Bronchial epithelial cell (primary cell): Measurements from ENCODE around the gene AHR. TPM values are rescaled to one million over a fixed set of nuclear protein-coding genes. Genes with fewer than 3 reads are reported as not detected.

Experiments
- DNase-seq: peaks from one replicate; pipeline ENCODE4 v3.0.0-alpha.2; 2010; ENCODE audit warnings: low read depth
- FAIRE-seq: peaks from 2 replicates; lab custom pipeline; 2011; peaks lifted over from hg19 to GRCh38; lab: Jason Lieb, UNC
- H3K27me3 ChIP-seq: 2 replicates; pipeline ENCODE4 v1.5.1; 2011; ENCODE audit warnings: low read length; ENCODE audit not compliant: control insufficient read depth, insufficient read depth
- H3K36me3 ChIP-seq: 2 replicates; pipeline ENCODE4 v1.5.1; 2011; ENCODE audit warnings: low read length; ENCODE audit not compliant: control insufficient read depth, insufficient read depth
- H3K4me3 ChIP-seq: 2 replicates; pipeline ENCODE4 v1.5.1; 2011; ENCODE audit warnings: mild to moderate bottlenecking, low read depth, low read length, control low read depth
- CTCF ChIP-seq: IDR thresholded peaks from 2 replicates; pipeline ENCODE4 v1.5.1; 2011; ENCODE audit warnings: mild to moderate bottlenecking, moderate library complexity, low read length, control low read depth, inconsistent platforms; ENCODE audit not compliant: insufficient read depth, severe bottlenecking
- total RNA-seq: library from RNA; depleted of rRNA; stranded (reverse); fragments of >200 nt; gene quantifications from 2 replicates; pipeline ENCODE4 v1.2.1, GENCODE V29; 2014

AHR gene
- total RNA-seq, 1 donor from 2014 or later, result 85.6 TPM

GRCh38 chr7:17300437-17300836 is 2.0 kb downstream of the AHR start:
- H3K36me3 ChIP-seq, result no peaks in the 10 kb centered on the region
- H3K27me3 ChIP-seq, result no peaks in the 10 kb centered on the region
- peak overlapping the region; percentile 97 for H3K4me3 ChIP-seq
- no peak for FAIRE-seq
- DNase-seq, result no peak
- TF ChIP-seq CTCF, result no peak

- peak; percentile 58 for DNase-seq
- no peak for FAIRE-seq
- Histone ChIP-seq H3K36me3 (no peaks in the 10 kb centered on the region), H3K4me3 (peak overlapping the region; percentile 97), H3K27me3 (no peaks in the 10 kb centered on the region)
- peak; percentile 18 for TF ChIP-seq CTCF
Measured at GRCh38 chr7:17301471-17302456, 3.3 kb downstream of the AHR start.

GRCh38 chr7:17302575-17303142 is 4.2 kb downstream of the AHR start:
- Histone ChIP-seq H3K36me3 (no peaks in the 10 kb centered on the region), H3K4me3 (peak overlapping the region; percentile 97), H3K27me3 (no peaks in the 10 kb centered on the region)
- FAIRE-seq, result no peak
- peak; percentile 13 for TF ChIP-seq CTCF
- peak; percentile 75 for DNase-seq

GRCh38 chr7:17304926-17305325 is 6.5 kb downstream of the AHR start:
- DNase-seq, result peak; percentile 96
- Histone ChIP-seq H3K4me3 (no peak overlapping the region), H3K27me3 (no peaks in the 10 kb centered on the region), H3K36me3 (no peaks in the 10 kb centered on the region)
- FAIRE-seq, result no peak
- no peak for TF ChIP-seq CTCF

GRCh38 chr7:17305387-17306171 is 7.1 kb downstream of the AHR start:
- Histone ChIP-seq H3K4me3 (no peak overlapping the region), H3K36me3 (no peaks in the 10 kb centered on the region), H3K27me3 (no peaks in the 10 kb centered on the region)
- FAIRE-seq (no peak), DNase-seq (no peak)
- no peak for TF ChIP-seq CTCF
